Glutamatergic neuron (in vitro differentiated cells): ENCODE results near the gene EML6. TPM values are rescaled to one million over a fixed set of nuclear protein-coding genes. Genes with fewer than 3 reads are reported as not detected.

Source experiments
- DNase-seq: peaks from one replicate; pipeline ENCODE4 v3.0.0; 2022
- H3K27ac Mint-ChIP-seq: one replicate; pipeline ENCODE4 v1.8.0; 2020; ENCODE audit warnings: mild to moderate bottlenecking, mixed read lengths, inconsistent platforms; ENCODE audit not compliant: unreplicated experiment
- H3K27me3 Mint-ChIP-seq: one replicate; pipeline ENCODE4 v1.8.0; 2020; ENCODE audit warnings: mild to moderate bottlenecking, moderate library complexity, mixed read lengths, inconsistent platforms; ENCODE audit not compliant: unreplicated experiment
- H3K36me3 Mint-ChIP-seq: one replicate; pipeline ENCODE4 v1.8.0; 2020; ENCODE audit warnings: mild to moderate bottlenecking, mixed read lengths, inconsistent platforms; ENCODE audit not compliant: unreplicated experiment
- H3K4me1 Mint-ChIP-seq: one replicate; pipeline ENCODE4 v1.8.0; 2020; ENCODE audit warnings: mild to moderate bottlenecking, low read depth, mixed read lengths, inconsistent platforms; ENCODE audit not compliant: unreplicated experiment
- H3K4me3 Mint-ChIP-seq: one replicate; pipeline ENCODE4 v1.8.0; 2020; ENCODE audit warnings: mild to moderate bottlenecking, mixed read lengths, inconsistent platforms; ENCODE audit not compliant: unreplicated experiment
- H3K9me3 Mint-ChIP-seq: one replicate; pipeline ENCODE4 v1.8.0; 2020; ENCODE audit warnings: mild to moderate bottlenecking, moderate library complexity, mixed read lengths, inconsistent platforms; ENCODE audit not compliant: unreplicated experiment
- CTCF ChIP-seq: fragments of 200-600 bp; sonication (generic); IDR thresholded peaks from one replicate; pipeline ENCODE4 v1.5.0; 2021; ENCODE audit not compliant: partially characterized antibody, unreplicated experiment
- long read RNA-seq: library from polyadenylated mRNA; unstranded; transcript quantifications from one replicate; pipeline ENCODE4 v2.0.0, GENCODE V29; 2020; ENCODE audit not compliant: unreplicated experiment
- total RNA-seq: library from RNA; stranded (reverse); fragmentation: NEBNext Ultra II Directional; extraction: Animal tissue kit (Norgen Biotek cat#: 25700); gene quantifications from one replicate; pipeline ENCODE4 v1.2.1, GENCODE V29; 2021; ENCODE audit not compliant: unreplicated experiment

The EML6 gene
- total RNA-seq, result 0.91 TPM
- long read RNA-seq, result 0 reads

DNA sequence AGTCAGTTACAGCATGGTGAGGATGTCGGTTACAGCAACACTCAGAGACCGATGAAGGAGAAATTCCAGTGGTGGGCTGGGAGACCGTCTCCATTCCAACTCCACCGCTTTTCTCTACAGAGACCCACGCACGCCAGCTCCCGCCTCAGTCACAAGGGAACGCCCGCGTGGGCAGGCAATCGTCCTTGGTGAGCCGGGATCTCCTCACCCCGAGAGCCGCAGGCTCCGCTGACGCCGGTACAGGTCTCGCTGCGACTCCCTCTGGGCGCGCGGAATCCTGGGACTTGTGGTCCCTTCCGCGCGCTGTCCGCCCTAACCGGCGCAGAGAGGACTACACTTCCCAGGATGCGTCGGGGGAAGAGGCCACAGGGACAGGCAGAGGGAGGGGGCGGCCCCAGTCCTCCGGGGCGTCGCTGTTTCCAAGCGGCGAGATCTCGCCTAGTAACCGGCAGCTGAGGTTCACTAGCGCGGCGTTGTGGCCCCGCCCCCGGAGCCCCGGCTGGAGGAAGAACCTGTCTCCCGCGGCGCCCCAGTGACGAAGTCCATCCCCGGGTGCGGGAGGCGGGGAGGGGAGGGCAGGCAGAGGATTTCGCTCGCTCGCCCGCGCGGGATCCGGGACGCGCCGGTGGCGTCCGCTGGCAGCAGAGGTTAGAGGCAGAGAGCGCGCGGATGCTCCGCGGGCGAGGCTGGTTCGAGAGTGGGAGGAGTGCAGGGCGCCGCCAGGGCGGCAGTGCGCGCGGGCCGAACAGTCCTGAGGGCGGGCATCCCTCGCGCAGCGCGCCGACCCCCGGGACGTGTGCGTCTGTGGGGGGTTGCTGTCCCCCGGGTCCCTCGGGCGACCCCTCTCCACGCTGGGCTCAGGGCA lies at the start of gene EML6:
TSS of gene EML6 (plus strand) at position 532 of the 865 bp plus-strand sequence. CDS start 1,400 bp downstream, outside the sequence.
- DNase-seq, result peak; percentile 98
- Mint-ChIP-seq H3K27me3 (peaks cover 16% of the 10 kb centered on the region), H3K4me3 (peak within 1 kb of the TSS; percentile 93), H3K4me1 (peaks cover 4% of the 10 kb centered on the region), H3K36me3 (peaks cover 5% of the 10 kb centered on the region), H3K9me3 (peaks cover 3% of the 10 kb centered on the region), H3K27ac (peak within 1 kb of the TSS; percentile 57)
- TF ChIP-seq CTCF, result no peak

- H3K9me3 Mint-ChIP-seq, result peaks cover 4% of the 10 kb centered on the region
- no peak overlapping the region for H3K27ac Mint-ChIP-seq
- H3K4me3 Mint-ChIP-seq, result no peak overlapping the region
- H3K4me1 Mint-ChIP-seq, result peaks cover 5% of the 10 kb centered on the region
- peaks cover 7% of the 10 kb centered on the region for H3K36me3 Mint-ChIP-seq
- peaks cover 5% of the 10 kb centered on the region for H3K27me3 Mint-ChIP-seq
- no peak for TF ChIP-seq CTCF
- DNase-seq, result no peak
Observed at GRCh38 chr2:54675281-54675680, 48.2 kb upstream of the EML6 start.

GRCh38 chr2:54675738-54676137 lies 47.7 kb upstream of the EML6 start:
- TF ChIP-seq CTCF, result no peak
- peaks cover 3% of the 10 kb centered on the region for H3K36me3 Mint-ChIP-seq
- H3K4me1 Mint-ChIP-seq, result peaks cover 8% of the 10 kb centered on the region
- DNase-seq, result no peak
- no peak overlapping the region for H3K27ac Mint-ChIP-seq
- H3K4me3 Mint-ChIP-seq, result no peak overlapping the region
- peaks cover 3% of the 10 kb centered on the region for H3K27me3 Mint-ChIP-seq
- H3K9me3 Mint-ChIP-seq, result peaks cover 1% of the 10 kb centered on the region

DNA sequence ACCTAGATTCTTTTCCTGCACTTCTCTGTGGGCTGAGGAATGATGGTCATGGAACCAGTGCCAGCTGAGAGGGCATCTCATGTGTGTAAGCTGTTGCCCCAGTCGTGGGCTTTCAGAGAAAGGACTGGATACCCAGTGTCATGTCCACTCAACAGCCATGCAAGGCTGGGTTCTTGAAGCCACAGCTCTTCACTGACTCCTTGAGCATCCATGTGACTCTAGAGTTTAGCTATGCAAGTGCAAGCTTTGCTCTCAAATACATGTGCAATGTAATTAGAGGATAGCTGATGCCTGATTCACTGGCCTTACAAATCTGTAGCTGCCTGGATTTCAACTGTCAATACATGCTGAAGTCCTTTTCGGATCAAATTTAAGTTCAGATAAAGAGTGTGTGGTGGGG lies 46.8 kb upstream of the EML6 start:
- peaks cover 2% of the 10 kb centered on the region for H3K27me3 Mint-ChIP-seq
- H3K9me3 Mint-ChIP-seq, result no peaks in the 10 kb centered on the region
- H3K27ac Mint-ChIP-seq, result no peak overlapping the region
- TF ChIP-seq CTCF, result no peak
- H3K4me3 Mint-ChIP-seq, result no peak overlapping the region
- DNase-seq, result no peak
- H3K36me3 Mint-ChIP-seq, result no peaks in the 10 kb centered on the region
- H3K4me1 Mint-ChIP-seq, result peaks cover 8% of the 10 kb centered on the region

GRCh38 chr2:54677476-54678265 lies 45.8 kb upstream of the EML6 start:
- Mint-ChIP-seq H3K9me3 (no peaks in the 10 kb centered on the region), H3K4me3 (no peak overlapping the region), H3K36me3 (no peaks in the 10 kb centered on the region), H3K4me1 (peaks cover 8% of the 10 kb centered on the region), H3K27me3 (peaks cover 2% of the 10 kb centered on the region), H3K27ac (no peak overlapping the region)
- no peak for TF ChIP-seq CTCF
- DNase-seq, result no peak
